PC-9 (cell line): ENCODE results near the gene CPED1.

Experiments used
- EZH2 ChIP-seq: fragments of 200-600 bp; sonication (generic); IDR thresholded peaks from 2 replicates; pipeline ENCODE4 v1.8.0; 2017; ENCODE audit warnings: antibody characterized with exemption, low read depth
- TF ChIP-seq, protein P1 (sequence below): fragments of 200-600 bp; sonication (generic); conservative IDR thresholded peaks from 2 replicates; pipeline ENCODE4 v1.6.1; 2017; ENCODE audit warnings: mixed run types, antibody characterized with exemption, mild to moderate bottlenecking, moderate library complexity

DNA sequence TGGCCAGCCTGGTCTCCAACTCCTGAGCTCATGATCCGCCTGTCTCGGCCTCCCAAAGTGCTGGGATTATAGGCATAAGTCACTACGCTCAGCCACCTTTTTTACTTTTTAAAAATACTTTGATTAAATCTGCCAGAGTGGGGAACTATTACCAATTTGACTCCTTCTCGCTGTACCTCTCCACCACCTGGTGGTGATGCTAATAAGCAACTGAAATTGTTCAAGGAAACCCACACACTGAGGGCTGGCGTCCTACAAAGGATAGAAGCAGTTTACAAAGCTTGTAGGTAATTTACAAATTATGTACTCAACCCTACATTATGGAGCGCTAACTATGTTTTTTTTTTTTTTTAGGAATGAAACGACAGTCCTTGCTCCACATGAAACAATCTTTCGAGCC, 111.1 kb downstream of the CPED1 start:
- TF ChIP-seq, protein P1, sequence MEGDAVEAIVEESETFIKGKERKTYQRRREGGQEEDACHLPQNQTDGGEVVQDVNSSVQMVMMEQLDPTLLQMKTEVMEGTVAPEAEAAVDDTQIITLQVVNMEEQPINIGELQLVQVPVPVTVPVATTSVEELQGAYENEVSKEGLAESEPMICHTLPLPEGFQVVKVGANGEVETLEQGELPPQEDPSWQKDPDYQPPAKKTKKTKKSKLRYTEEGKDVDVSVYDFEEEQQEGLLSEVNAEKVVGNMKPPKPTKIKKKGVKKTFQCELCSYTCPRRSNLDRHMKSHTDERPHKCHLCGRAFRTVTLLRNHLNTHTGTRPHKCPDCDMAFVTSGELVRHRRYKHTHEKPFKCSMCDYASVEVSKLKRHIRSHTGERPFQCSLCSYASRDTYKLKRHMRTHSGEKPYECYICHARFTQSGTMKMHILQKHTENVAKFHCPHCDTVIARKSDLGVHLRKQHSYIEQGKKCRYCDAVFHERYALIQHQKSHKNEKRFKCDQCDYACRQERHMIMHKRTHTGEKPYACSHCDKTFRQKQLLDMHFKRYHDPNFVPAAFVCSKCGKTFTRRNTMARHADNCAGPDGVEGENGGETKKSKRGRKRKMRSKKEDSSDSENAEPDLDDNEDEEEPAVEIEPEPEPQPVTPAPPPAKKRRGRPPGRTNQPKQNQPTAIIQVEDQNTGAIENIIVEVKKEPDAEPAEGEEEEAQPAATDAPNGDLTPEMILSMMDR = no peak
- TF ChIP-seq EZH2 = no peak
